T-helper 2 cell treated with Interferon-gamma antibody and Interleukin-4, amounts not matched to agents 5 μg/mL and 100 μg/mL, for 36 hours (primary cell): ENCODE data around the gene PRMT1.
"Not testable (repeated sequence)": the region's sequence is repeated elsewhere in the genome, so short reads cannot be mapped to it uniquely, and the experiment has no call there.

Experiments used
- DNase-seq: peaks from one replicate; pipeline ENCODE4 v3.0.0; 2021; ENCODE audit warnings: low spot score
- H3K27ac Mint-ChIP-seq: one replicate; pipeline ENCODE4 v1.8.0; 2021; ENCODE audit warnings: mild to moderate bottlenecking, mixed read lengths
- H3K27me3 Mint-ChIP-seq: one replicate; pipeline ENCODE4 v1.8.0; 2021; ENCODE audit warnings: low read depth, mixed read lengths
- H3K36me3 Mint-ChIP-seq: one replicate; pipeline ENCODE4 v1.8.0; 2021; ENCODE audit warnings: low read depth, mixed read lengths
- H3K4me1 Mint-ChIP-seq: one replicate; pipeline ENCODE4 v1.8.0; 2021; ENCODE audit warnings: low read depth, mixed read lengths
- H3K4me3 Mint-ChIP-seq: one replicate; pipeline ENCODE4 v1.8.0; 2022; ENCODE audit warnings: mild to moderate bottlenecking, moderate library complexity, mixed read lengths
- H3K9me3 Mint-ChIP-seq: one replicate; pipeline ENCODE4 v1.8.0; 2021; ENCODE audit warnings: mixed read lengths

Gene PRMT1

DNA sequence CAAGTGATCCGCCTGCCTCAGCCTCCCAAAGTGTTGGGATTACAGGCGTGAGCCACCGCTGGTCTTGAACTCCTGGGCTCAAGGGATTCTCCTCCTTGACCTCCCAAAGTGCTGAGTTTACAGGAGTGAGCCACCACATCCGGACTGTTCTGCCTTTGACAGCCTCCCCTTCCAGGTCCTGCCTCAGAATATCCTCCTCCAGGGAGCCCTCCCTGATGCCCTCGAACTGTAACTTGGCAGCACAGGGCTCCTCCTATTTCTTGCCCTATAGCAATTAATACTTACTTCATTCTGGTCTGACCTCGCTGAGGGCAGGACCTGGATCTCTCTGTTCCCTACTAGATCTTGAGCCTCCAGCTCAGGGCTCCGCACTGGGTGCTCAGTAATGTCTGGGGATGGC lies 19.8 kb downstream of the PRMT1 start:
- no peaks in the 10 kb centered on the region for H3K9me3 Mint-ChIP-seq
- no peaks in the 10 kb centered on the region for H3K36me3 Mint-ChIP-seq
- H3K4me1 Mint-ChIP-seq = no peaks in the 10 kb centered on the region
- no peak overlapping the region for H3K4me3 Mint-ChIP-seq
- DNase-seq = no peak
- peaks cover 8% of the 10 kb centered on the region for H3K27me3 Mint-ChIP-seq
- H3K27ac Mint-ChIP-seq = no peak overlapping the region

GRCh38 chr19:49699364-49699763 lies 22.3 kb downstream of the PRMT1 start:
- H3K9me3 Mint-ChIP-seq = no peaks in the 10 kb centered on the region
- no peak overlapping the region for H3K27ac Mint-ChIP-seq
- no peaks in the 10 kb centered on the region for H3K27me3 Mint-ChIP-seq
- H3K4me3 Mint-ChIP-seq = no peak overlapping the region
- DNase-seq = no peak
- H3K36me3 Mint-ChIP-seq = no peaks in the 10 kb centered on the region
- no peaks in the 10 kb centered on the region for H3K4me1 Mint-ChIP-seq

DNA sequence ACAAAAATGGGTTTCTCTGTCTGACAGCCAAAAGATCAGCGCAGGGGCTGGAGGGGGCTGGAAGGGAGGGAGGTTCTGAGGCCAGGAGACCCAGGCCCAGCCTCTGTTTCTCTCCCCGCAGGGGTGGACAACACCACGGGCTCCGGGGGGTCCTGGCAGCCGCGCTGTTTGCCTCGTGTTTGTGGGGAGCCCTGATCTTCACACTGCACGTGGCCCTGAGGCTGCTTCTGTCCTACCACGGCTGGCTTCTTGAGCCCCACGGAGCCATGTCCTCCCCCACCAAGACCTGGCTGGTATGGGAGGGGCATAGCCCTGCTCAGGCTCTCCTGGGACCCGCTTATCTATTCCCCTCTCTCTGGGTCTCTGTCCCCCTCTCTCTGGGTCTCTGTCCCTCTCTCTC lies 23.5 kb downstream of the PRMT1 start:
- Mint-ChIP-seq H3K4me1 (no peaks in the 10 kb centered on the region), H3K27me3 (no peaks in the 10 kb centered on the region), H3K36me3 (no peaks in the 10 kb centered on the region), H3K27ac (no peak overlapping the region), H3K4me3 (no peak overlapping the region), H3K9me3 (no peaks in the 10 kb centered on the region)
- no peak for DNase-seq

- H3K27ac Mint-ChIP-seq = no peak overlapping the region
- no peaks in the 10 kb centered on the region for H3K27me3 Mint-ChIP-seq
- H3K4me1 Mint-ChIP-seq = no peaks in the 10 kb centered on the region
- no peaks in the 10 kb centered on the region for H3K36me3 Mint-ChIP-seq
- H3K9me3 Mint-ChIP-seq = no peaks in the 10 kb centered on the region
- no peak for DNase-seq
- no peak overlapping the region for H3K4me3 Mint-ChIP-seq
Observed at GRCh38 chr19:49701271-49701786, 24.3 kb downstream of the PRMT1 start.

DNA sequence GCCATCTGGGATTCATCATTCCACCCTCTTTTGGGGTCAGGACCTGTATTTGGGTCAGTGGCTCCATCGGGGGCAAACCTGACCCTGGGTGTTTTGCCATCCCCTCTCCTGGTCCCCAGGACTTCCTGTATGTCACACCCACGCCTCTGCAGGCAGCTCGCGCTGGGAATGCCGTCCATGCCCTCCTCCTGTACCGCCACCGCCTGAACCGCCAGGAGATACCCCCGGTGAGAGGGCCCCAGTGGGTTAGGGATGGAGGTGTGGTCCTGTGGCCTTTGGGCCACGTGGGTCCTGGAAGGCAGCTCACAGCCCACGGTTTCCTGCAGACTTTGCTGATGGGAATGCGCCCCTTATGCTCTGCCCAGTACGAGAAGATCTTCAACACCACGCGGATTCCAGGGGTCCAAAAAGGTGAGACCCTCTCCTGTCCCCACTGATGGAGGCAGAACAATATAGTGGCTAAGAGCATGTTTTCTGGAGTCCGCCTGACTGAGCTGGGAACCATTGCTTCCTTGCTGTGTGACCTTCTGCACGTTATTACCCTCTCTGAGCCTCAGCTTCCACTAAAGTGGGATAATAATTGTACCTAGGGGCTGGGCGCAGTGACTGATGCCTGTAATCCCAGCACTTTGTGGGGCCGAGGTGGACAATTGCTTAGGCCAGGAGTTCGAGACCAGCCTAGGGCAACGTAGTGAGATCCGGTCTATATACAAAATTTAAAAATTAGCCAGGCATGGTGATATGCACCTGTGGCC lies 28.0 kb downstream of the PRMT1 start:
- H3K4me3 Mint-ChIP-seq = no peak overlapping the region
- H3K4me1 Mint-ChIP-seq = no peaks in the 10 kb centered on the region
- no peak for DNase-seq
- no peaks in the 10 kb centered on the region for H3K9me3 Mint-ChIP-seq
- no peaks in the 10 kb centered on the region for H3K36me3 Mint-ChIP-seq
- H3K27ac Mint-ChIP-seq = no peak overlapping the region
- no peaks in the 10 kb centered on the region for H3K27me3 Mint-ChIP-seq

- no peak overlapping the region for H3K27ac Mint-ChIP-seq
- H3K4me3 Mint-ChIP-seq = no peak overlapping the region
- no peaks in the 10 kb centered on the region for H3K27me3 Mint-ChIP-seq
- no peaks in the 10 kb centered on the region for H3K4me1 Mint-ChIP-seq
- no peaks in the 10 kb centered on the region for H3K9me3 Mint-ChIP-seq
- no peaks in the 10 kb centered on the region for H3K36me3 Mint-ChIP-seq
- DNase-seq = no peak
Observed at GRCh38 chr19:49705919-49706318, 28.8 kb downstream of the PRMT1 start.

- Mint-ChIP-seq H3K4me3 (no peak overlapping the region), H3K27ac (no peak overlapping the region), H3K9me3 (no peaks in the 10 kb centered on the region), H3K4me1 (peaks cover 1% of the 10 kb centered on the region), H3K36me3 (no peaks in the 10 kb centered on the region), H3K27me3 (no peaks in the 10 kb centered on the region)
- no peak for DNase-seq
Observed at GRCh38 chr19:49710372-49710951, 33.4 kb downstream of the PRMT1 start.

- no peak for DNase-seq
- H3K27ac Mint-ChIP-seq = no peak overlapping the region
- peaks cover 2% of the 10 kb centered on the region for H3K36me3 Mint-ChIP-seq
- no peaks in the 10 kb centered on the region for H3K9me3 Mint-ChIP-seq
- peaks cover 7% of the 10 kb centered on the region for H3K4me1 Mint-ChIP-seq
- no peaks in the 10 kb centered on the region for H3K27me3 Mint-ChIP-seq
- H3K4me3 Mint-ChIP-seq = no peak overlapping the region
Observed at GRCh38 chr19:49712397-49712859, 35.4 kb downstream of the PRMT1 start.

- Mint-ChIP-seq H3K27me3 (no peaks in the 10 kb centered on the region), H3K9me3 (no peaks in the 10 kb centered on the region), H3K4me1 (peaks cover 10% of the 10 kb centered on the region), H3K27ac (no peak overlapping the region), H3K36me3 (peaks cover 5% of the 10 kb centered on the region), H3K4me3 (no peak overlapping the region)
- no peak for DNase-seq
Observed at GRCh38 chr19:49713236-49713845, 36.3 kb downstream of the PRMT1 start.

DNA sequence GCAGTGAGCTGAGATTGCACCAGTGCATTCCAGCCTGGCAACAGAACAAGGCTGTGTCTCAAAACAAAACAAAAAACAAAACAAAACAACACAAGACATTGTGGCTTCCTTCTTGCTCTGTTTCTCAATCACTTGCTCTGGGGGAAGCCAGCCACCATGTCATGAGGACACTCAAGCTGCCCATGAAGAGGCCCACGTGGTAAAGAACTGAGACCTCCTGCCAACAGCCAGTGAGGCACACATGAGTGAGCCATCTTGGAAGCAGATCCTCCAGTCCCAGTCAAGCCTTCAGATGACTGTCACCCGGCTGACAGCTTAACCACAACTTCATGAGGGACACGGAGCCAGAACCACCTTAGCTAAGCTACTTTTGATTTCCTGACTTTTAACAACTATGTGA lies 39.1 kb downstream of the PRMT1 start:
- Mint-ChIP-seq H3K9me3 (no peaks in the 10 kb centered on the region), H3K36me3 (peaks cover 5% of the 10 kb centered on the region), H3K4me3 (no peak overlapping the region), H3K27ac (peak overlapping the region; percentile 41), H3K4me1 (peaks cover 10% of the 10 kb centered on the region), H3K27me3 (no peaks in the 10 kb centered on the region)
- DNase-seq = no peak

GRCh38 chr19:49718511-49718910 lies 41.4 kb downstream of the PRMT1 start:
- H3K36me3 Mint-ChIP-seq = peaks cover 5% of the 10 kb centered on the region
- peaks cover 9% of the 10 kb centered on the region for H3K4me1 Mint-ChIP-seq
- H3K27ac Mint-ChIP-seq = no peak overlapping the region
- H3K27me3 Mint-ChIP-seq = no peaks in the 10 kb centered on the region
- H3K4me3 Mint-ChIP-seq = peak overlapping the region; percentile 86
- no peaks in the 10 kb centered on the region for H3K9me3 Mint-ChIP-seq
- DNase-seq = no peak

- Mint-ChIP-seq H3K9me3 (no peaks in the 10 kb centered on the region), H3K4me3 (no peak overlapping the region), H3K27ac (no peak overlapping the region), H3K4me1 (peaks cover 9% of the 10 kb centered on the region), H3K27me3 (no peaks in the 10 kb centered on the region), H3K36me3 (peaks cover 5% of the 10 kb centered on the region)
- no peak for DNase-seq
Observed at GRCh38 chr19:49718991-49719390, 41.9 kb downstream of the PRMT1 start.

DNA sequence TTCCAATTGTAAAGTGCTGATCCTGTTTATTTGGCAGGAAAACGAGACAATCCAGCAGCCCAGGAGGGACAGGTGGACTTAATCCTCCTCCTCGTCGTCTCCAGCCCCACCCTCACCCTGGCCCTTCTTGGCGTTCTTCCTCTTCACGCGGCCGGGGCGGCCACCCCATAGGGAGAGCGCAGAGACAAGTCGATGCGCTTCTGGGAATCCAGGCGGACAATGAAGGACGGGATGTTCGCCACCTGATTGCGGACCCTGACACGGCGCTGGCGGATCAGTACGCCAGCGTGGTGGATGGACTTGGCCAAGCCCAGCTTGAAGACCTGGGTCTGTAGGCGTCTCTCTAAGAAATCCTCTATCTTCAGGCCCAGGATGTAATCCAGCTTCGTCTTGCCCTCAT lies 42.3 kb downstream of the PRMT1 start:
- H3K9me3 Mint-ChIP-seq, H3K27me3 Mint-ChIP-seq, H3K27ac Mint-ChIP-seq, DNase-seq, H3K36me3 Mint-ChIP-seq, H3K4me1 Mint-ChIP-seq, H3K4me3 Mint-ChIP-seq: not testable (repeated sequence)

GRCh38 chr19:49727217-49728030 lies 50.4 kb downstream of the PRMT1 start:
- H3K27ac Mint-ChIP-seq = no peak overlapping the region
- DNase-seq = no peak
- no peaks in the 10 kb centered on the region for H3K27me3 Mint-ChIP-seq
- no peak overlapping the region for H3K4me3 Mint-ChIP-seq
- no peaks in the 10 kb centered on the region for H3K36me3 Mint-ChIP-seq
- H3K4me1 Mint-ChIP-seq = peaks cover 2% of the 10 kb centered on the region
- no peaks in the 10 kb centered on the region for H3K9me3 Mint-ChIP-seq
